SK-N-SH (cell line): ENCODE results near the gene SPTBN5.

Experiments
- CTCF ChIP-seq: fragments of 200-600 bp; sonication (generic); IDR thresholded peaks from 2 replicates; pipeline ENCODE4 v1.6.1; 2017; ENCODE audit warnings: antibody characterized with exemption, mild to moderate bottlenecking, moderate library complexity
- EP300 ChIP-seq, 2 experiments: IDR thresholded peaks; 2 replicates each; pipeline versions ENCODE4 v1.4.0 to v1.6.1; 2012; ENCODE audit warnings: borderline replicate concordance in 1 of 2, low read depth in 1 of 2, low read length in 1 of 2
- EZH2phosphoT487 ChIP-seq: fragments of 200-600 bp; sonication (generic); IDR thresholded peaks from 2 replicates; pipeline ENCODE4 v1.6.1; 2017; ENCODE audit warnings: low read depth, mixed run types, mild to moderate bottlenecking, antibody characterized with exemption, moderate library complexity, borderline replicate concordance
- GABPA ChIP-seq: IDR thresholded peaks from 2 replicates; pipeline ENCODE4 v1.4.0; 2012; ENCODE audit warnings: low read depth, mild to moderate bottlenecking
- GATA2 ChIP-seq: sonication (generic); formaldehyde crosslinking; IDR thresholded peaks from 2 replicates; pipeline ENCODE4 v1.5.0; 2020; ENCODE audit warnings: mild to moderate bottlenecking, missing genetic modification reagents
- MAX ChIP-seq: IDR thresholded peaks from 2 replicates; pipeline ENCODE4 v1.4.0; 2012; ENCODE audit warnings: low read depth
- RAD21 ChIP-seq: IDR thresholded peaks from 2 replicates; pipeline ENCODE4 v1.6.1; 2012; ENCODE audit warnings: mild to moderate bottlenecking, low read length
- RCOR1 ChIP-seq: fragments of 150-350 bp; IDR thresholded peaks from 2 replicates; pipeline ENCODE4 v1.6.1; 2017; ENCODE audit warnings: antibody characterized with exemption, low read length
- RXRA ChIP-seq: IDR thresholded peaks from 2 replicates; pipeline ENCODE4 v1.4.0; 2012; ENCODE audit warnings: low read depth, mild to moderate bottlenecking, borderline replicate concordance
- TCF12 ChIP-seq: IDR thresholded peaks from 2 replicates; pipeline ENCODE4 v1.4.0; 2012
- ZBTB33 ChIP-seq: IDR thresholded peaks from 2 replicates; pipeline ENCODE4 v1.4.0; 2012; ENCODE audit warnings: low read depth, borderline replicate concordance

GRCh38 chr15:41809121-41809520 lies 84.7 kb downstream of the SPTBN5 start:
- TF ChIP-seq RCOR1 (no peak), CTCF (no peak), RAD21 (no peak), GABPA (no peak), RXRA (no peak), TCF12 (no peak), GATA2 (no peak), ZBTB33 (no peak), EZH2phosphoT487 (no peak), MAX (no peak), EP300 (IDR thresholded peaks at IDR 0.05; ENCODE audit: borderline replicate concordance in 1 of 2, low read depth in 1 of 2, low read length in 1 of 2) (no peak)
